Epithelial cell of alveolus of lung (primary cell): ENCODE results near the gene UBE2H. TPM values are rescaled to one million over a fixed set of nuclear protein-coding genes. Genes with fewer than 3 reads are reported as not detected.

Source experiments
- total RNA-seq: library from RNA; depleted of rRNA; stranded (reverse); fragments of >200 nt; gene quantifications from 2 replicates; pipeline ENCODE4 v1.2.1, GENCODE V29; 2015

Gene UBE2H
- 40.3 and 75.7 TPM in 2 replicates for total RNA-seq

GRCh38 chr7:129952653-129953560, at the start of gene UBE2H:
UBE2H (minus strand) TSS chr7:129952960; CDS start chr7:129952555, 405 bp downstream.

Other genes with a start within 250 kb of the UBE2H start
- 14.9 and 18.0 TPM in 2 replicates for gene ZC3HC1, start 98.4 kb upstream of the UBE2H start, total RNA-seq
- 15.5 and 18.2 TPM in 2 replicates for gene KLHDC10, start 117.6 kb upstream of the UBE2H start, total RNA-seq